ENCODE measurements around the gene DERL3. TPM values are rescaled to one million over a fixed set of nuclear protein-coding genes. Genes with fewer than 3 reads are reported as not detected.

The DERL3 gene
- total RNA-seq, 1 experiment from 2014 or later, result 12.5 TPM

DNA sequence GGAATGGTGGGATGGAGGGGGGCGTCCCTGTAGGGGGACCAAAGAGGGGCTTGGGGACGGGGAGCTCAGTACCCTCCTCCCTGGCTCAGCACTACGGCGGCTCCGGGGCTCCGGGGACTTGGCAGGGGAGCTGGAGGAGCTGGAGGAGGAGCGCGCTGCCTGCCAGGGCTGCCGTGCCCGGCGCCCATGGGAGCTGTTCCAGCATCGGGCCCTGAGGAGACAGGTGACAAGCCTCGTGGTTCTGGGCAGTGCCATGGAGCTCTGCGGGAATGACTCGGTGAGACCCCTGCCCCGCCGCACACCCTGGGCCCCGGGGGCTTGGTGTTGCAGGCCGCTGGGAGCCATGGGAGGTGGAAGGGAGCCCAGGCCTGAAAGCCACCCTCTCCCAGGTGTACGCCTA lies 43.6 kb upstream of the DERL3 start (continued):
- TF ChIP-seq, protein P1, sequence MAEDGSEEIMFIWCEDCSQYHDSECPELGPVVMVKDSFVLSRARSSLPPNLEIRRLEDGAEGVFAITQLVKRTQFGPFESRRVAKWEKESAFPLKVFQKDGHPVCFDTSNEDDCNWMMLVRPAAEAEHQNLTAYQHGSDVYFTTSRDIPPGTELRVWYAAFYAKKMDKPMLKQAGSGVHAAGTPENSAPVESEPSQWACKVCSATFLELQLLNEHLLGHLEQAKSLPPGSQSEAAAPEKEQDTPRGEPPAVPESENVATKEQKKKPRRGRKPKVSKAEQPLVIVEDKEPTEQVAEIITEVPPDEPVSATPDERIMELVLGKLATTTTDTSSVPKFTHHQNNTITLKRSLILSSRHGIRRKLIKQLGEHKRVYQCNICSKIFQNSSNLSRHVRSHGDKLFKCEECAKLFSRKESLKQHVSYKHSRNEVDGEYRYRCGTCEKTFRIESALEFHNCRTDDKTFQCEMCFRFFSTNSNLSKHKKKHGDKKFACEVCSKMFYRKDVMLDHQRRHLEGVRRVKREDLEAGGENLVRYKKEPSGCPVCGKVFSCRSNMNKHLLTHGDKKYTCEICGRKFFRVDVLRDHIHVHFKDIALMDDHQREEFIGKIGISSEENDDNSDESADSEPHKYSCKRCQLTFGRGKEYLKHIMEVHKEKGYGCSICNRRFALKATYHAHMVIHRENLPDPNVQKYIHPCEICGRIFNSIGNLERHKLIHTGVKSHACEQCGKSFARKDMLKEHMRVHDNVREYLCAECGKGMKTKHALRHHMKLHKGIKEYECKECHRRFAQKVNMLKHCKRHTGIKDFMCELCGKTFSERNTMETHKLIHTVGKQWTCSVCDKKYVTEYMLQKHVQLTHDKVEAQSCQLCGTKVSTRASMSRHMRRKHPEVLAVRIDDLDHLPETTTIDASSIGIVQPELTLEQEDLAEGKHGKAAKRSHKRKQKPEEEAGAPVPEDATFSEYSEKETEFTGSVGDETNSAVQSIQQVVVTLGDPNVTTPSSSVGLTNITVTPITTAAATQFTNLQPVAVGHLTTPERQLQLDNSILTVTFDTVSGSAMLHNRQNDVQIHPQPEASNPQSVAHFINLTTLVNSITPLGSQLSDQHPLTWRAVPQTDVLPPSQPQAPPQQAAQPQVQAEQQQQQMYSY (CRISPR knock-in tag; IDR thresholded peaks at IDR 0.05), result no peak
- TF ChIP-seq ARID4B (CRISPR knock-in tag; IDR thresholded peaks at IDR 0.05; ENCODE audit: borderline replicate concordance) (no peak), CREM (CRISPR knock-in tag; IDR thresholded peaks at IDR 0.05) (no peak), ATF1 (CRISPR knock-in tag; IDR thresholded peaks at IDR 0.05) (no peak), AFF4 (CRISPR knock-in tag; IDR thresholded peaks at IDR 0.05; ENCODE audit: borderline replicate concordance) (no peak)

DNA sequence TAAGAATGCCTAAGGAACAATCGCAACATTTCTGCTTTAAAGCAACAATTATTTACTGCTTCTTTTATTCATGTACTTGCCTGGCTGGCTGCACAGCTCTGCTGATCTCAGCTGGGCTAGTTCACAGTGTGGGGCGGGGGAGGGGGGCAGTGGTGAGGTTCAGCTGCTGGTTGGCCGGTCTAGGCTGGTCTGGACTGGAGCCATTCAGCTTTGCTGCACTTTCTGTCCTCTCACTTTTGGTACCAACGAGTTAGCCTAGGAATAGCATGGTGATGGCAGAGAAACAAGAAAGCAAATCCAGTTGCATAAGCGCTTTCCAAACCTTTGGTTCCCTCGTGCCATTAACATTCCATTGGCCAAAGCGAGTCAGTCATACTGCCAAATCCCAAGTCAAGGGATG lies 39.4 kb upstream of the DERL3 start:
- Mint-ChIP-seq H3K4me1 (no peaks in the 10 kb centered on the region; the same call in 1 of the 2 replicates), H3K27me3 (ENCODE audit: low read depth) (no peaks in the 10 kb centered on the region), H3K9me3 (no peaks in the 10 kb centered on the region), H3K4me3 (no peak overlapping the region), H3K36me3 (peaks cover 20% of the 10 kb centered on the region; the same call in 1 of the 2 replicates), H3K27ac (no peak overlapping the region)
- ChIA-PET POLR2A (interaction anchor here (0.9 kb wide), 1 partner anchor 41 kb away, joined by 4 read pairs; no protein-coding TSS in a partner anchor), CTCF (interaction anchor here (0.8 to 0.9 kb wide), 2 partner anchors 16 to 21 kb away, joined by 3 read pairs; partner anchors contain the start of gene SLC2A11)
- DNase-seq (ENCODE audit: low spot score) (no peak), ATAC-seq (no peak)
- TF ChIP-seq, protein P2, sequence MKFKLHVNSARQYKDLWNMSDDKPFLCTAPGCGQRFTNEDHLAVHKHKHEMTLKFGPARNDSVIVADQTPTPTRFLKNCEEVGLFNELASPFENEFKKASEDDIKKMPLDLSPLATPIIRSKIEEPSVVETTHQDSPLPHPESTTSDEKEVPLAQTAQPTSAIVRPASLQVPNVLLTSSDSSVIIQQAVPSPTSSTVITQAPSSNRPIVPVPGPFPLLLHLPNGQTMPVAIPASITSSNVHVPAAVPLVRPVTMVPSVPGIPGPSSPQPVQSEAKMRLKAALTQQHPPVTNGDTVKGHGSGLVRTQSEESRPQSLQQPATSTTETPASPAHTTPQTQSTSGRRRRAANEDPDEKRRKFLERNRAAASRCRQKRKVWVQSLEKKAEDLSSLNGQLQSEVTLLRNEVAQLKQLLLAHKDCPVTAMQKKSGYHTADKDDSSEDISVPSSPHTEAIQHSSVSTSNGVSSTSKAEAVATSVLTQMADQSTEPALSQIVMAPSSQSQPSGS (CRISPR knock-in tag; IDR thresholded peaks at IDR 0.05; ENCODE audit: borderline replicate concordance, low read depth), result no peak
- TF ChIP-seq MXD4 (CRISPR knock-in tag; IDR thresholded peaks at IDR 0.05; ENCODE audit: borderline replicate concordance) (no peak), FOXK1 (CRISPR knock-in tag; IDR thresholded peaks at IDR 0.05) (no peak), MLX (CRISPR knock-in tag; IDR thresholded peaks at IDR 0.05) (no peak), HMGA2 (CRISPR knock-in tag; IDR thresholded peaks at IDR 0.05) (no peak), CREM (CRISPR knock-in tag; IDR thresholded peaks at IDR 0.05) (no peak), NR2C2 (CRISPR knock-in tag; IDR thresholded peaks at IDR 0.05) (no peak), ELF4 (CRISPR knock-in tag; IDR thresholded peaks at IDR 0.05; ENCODE audit: low read depth) (no peak), KAT7 (CRISPR knock-in tag; IDR thresholded peaks at IDR 0.05; ENCODE audit: borderline replicate concordance) (no peak), STAT6 (CRISPR knock-in tag; conservative IDR thresholded peaks at IDR 0.05; ENCODE audit: low read depth) (no peak), NFATC4 (CRISPR knock-in tag; IDR thresholded peaks at IDR 0.05) (no peak), GTF2I (CRISPR knock-in tag; conservative IDR thresholded peaks at IDR 0.05) (no peak), ZNF416 (CRISPR knock-in tag; IDR thresholded peaks at IDR 0.05) (no peak)
- TF ChIP-seq, protein P3, sequence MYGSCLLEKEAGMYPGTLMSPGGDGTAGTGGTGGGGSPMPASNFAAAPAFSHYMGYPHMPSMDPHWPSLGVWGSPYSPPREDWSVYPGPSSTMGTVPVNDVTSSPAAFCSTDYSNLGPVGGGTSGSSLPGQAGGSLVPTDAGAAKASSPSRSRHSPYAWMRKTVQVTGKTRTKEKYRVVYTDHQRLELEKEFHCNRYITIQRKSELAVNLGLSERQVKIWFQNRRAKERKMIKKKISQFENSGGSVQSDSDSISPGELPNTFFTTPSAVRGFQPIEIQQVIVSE (CRISPR knock-in tag; IDR thresholded peaks at IDR 0.05; ENCODE audit: borderline replicate concordance), result no peak

Data from WTC11 (cell line).